NCI-H345 treated with DMSO at 0.1 percent for 48 hours (cell line): ENCODE data around the gene ZNF579.
"Not testable (repeated sequence)": the region's sequence is repeated elsewhere in the genome, so short reads cannot be mapped to it uniquely, and the experiment has no call there.

Experiments
- DNase-seq: peaks from one replicate; lab custom pipeline; 2025; ENCODE audit not compliant: unreplicated experiment; lab: John Stamatoyannopoulos, UW

The ZNF579 gene

GRCh38 chr19:55573929-55574328 is 6.7 kb downstream of the ZNF579 start:
- DNase-seq, result not testable (repeated sequence)

- not testable (repeated sequence) for DNase-seq
Observed at GRCh38 chr19:55569477-55569876, 11.2 kb downstream of the ZNF579 start.

GRCh38 chr19:55567708-55568328 is 12.8 kb downstream of the ZNF579 start:
- DNase-seq, result no peak

GRCh38 chr19:55566823-55567222 is 13.8 kb downstream of the ZNF579 start:
- DNase-seq, result no peak

- DNase-seq, result no peak
Observed at GRCh38 chr19:55563261-55563690, 17.4 kb downstream of the ZNF579 start.

- DNase-seq, result no peak
Observed at GRCh38 chr19:55559684-55560083, 21.0 kb downstream of the ZNF579 start.

- DNase-seq, result no peak
Observed at GRCh38 chr19:55554741-55555152, 25.9 kb downstream of the ZNF579 start.

GRCh38 chr19:55554302-55554701 is 26.3 kb downstream of the ZNF579 start:
- no peak for DNase-seq

- DNase-seq, result no peak
Observed at GRCh38 chr19:55553217-55554182, 27.1 kb downstream of the ZNF579 start.

GRCh38 chr19:55552620-55553019 is 28.0 kb downstream of the ZNF579 start:
- no peak for DNase-seq

GRCh38 chr19:55552206-55552605 is 28.4 kb downstream of the ZNF579 start:
- no peak for DNase-seq

- no peak for DNase-seq
Observed at GRCh38 chr19:55550321-55550650, 30.4 kb downstream of the ZNF579 start.

- DNase-seq, result no peak
Observed at GRCh38 chr19:55549500-55550320, 30.9 kb downstream of the ZNF579 start.

GRCh38 chr19:55546822-55547614 is 33.6 kb downstream of the ZNF579 start:
- DNase-seq, result no peak

- no peak for DNase-seq
Observed at GRCh38 chr19:55546011-55546410, 34.6 kb downstream of the ZNF579 start.

GRCh38 chr19:55545443-55545842 is 35.2 kb downstream of the ZNF579 start, which contains the start of gene SBK3:
TSS of gene SBK3 (minus strand) at chr19:55545543. CDS start at chr19:55545543, 0 bp downstream.
- no peak for DNase-seq

GRCh38 chr19:55544776-55545439 is 35.7 kb downstream of the ZNF579 start:
- DNase-seq, result no peak

- no peak for DNase-seq
Observed at GRCh38 chr19:55544014-55544413, 36.6 kb downstream of the ZNF579 start.

- no peak for DNase-seq
Observed at GRCh38 chr19:55543567-55543966, 37.1 kb downstream of the ZNF579 start.

- no peak for DNase-seq
Observed at GRCh38 chr19:55542292-55542855, 38.3 kb downstream of the ZNF579 start.
